Measurements from ENCODE around the gene TGM1. TPM values are rescaled to one million over a fixed set of nuclear protein-coding genes. Genes with fewer than 3 reads are reported as not detected.

Gene TGM1
- total RNA-seq, 1 donor from 2014 or later = 4.9 TPM

GRCh38 chr14:24267516-24267915, 4.5 kb upstream of the TGM1 start:
- Mint-ChIP-seq H3K4me1 (peaks cover 11% of the 10 kb centered on the region), H3K4me3 (no peak overlapping the region), H3K36me3 (no peaks in the 10 kb centered on the region), H3K9me3 (no peaks in the 10 kb centered on the region), H3K27me3 (ENCODE audit: insufficient read depth, low read depth) (peaks cover 8% of the 10 kb centered on the region), H3K27ac (peak overlapping the region; percentile 6)
- H4K20me1 ChIP-seq (ENCODE audit: low read depth) = no peaks in the 10 kb centered on the region
- no peaks in the 10 kb centered on the region for H3K9me3 ChIP-seq (ENCODE audit: low read depth)
- H3K27me3 ChIP-seq = no peaks in the 10 kb centered on the region
- no peak overlapping the region for H3K4me2 ChIP-seq
- H3F3A ChIP-seq (ENCODE audit: low read depth) = peaks cover 10% of the 10 kb centered on the region
- no peak overlapping the region for H3K9ac ChIP-seq
- H3K4me1 ChIP-seq = peaks cover 6% of the 10 kb centered on the region
- H3K27ac ChIP-seq = no peak overlapping the region
- H3K79me2 ChIP-seq (ENCODE audit: low read depth) = peaks cover 5% of the 10 kb centered on the region
- no peak for DNase-seq (ENCODE audit: low spot score)
- H3K4me3 ChIP-seq = no peak overlapping the region
- no peak overlapping the region for H2AFZ ChIP-seq (replicated peaks)
- TF ChIP-seq CTCF (IDR thresholded peaks at IDR 0.05) (no peak), EZH2 (IDR thresholded peaks at IDR 0.05) (no peak), EZH2phosphoT487 (IDR thresholded peaks at IDR 0.05) (no peak)
- H3K36me3 ChIP-seq = no peaks in the 10 kb centered on the region

- H3K27me3 ChIP-seq = no peaks in the 10 kb centered on the region
- no peak overlapping the region for H2AFZ ChIP-seq (replicated peaks)
- H3K27me3 Mint-ChIP-seq (ENCODE audit: insufficient read depth, low read depth) = peaks cover 8% of the 10 kb centered on the region
- no peak for DNase-seq (ENCODE audit: low spot score)
- peaks cover 10% of the 10 kb centered on the region for H3F3A ChIP-seq (ENCODE audit: low read depth)
- H3K27ac Mint-ChIP-seq = peak overlapping the region; percentile 72
- no peak overlapping the region for H3K27ac ChIP-seq
- TF ChIP-seq CTCF (IDR thresholded peaks at IDR 0.05) = no peak
- no peak for TF ChIP-seq EZH2 (IDR thresholded peaks at IDR 0.05)
- no peak overlapping the region for H3K4me3 ChIP-seq
- H3K9ac ChIP-seq = no peak overlapping the region
- H3K36me3 ChIP-seq = no peaks in the 10 kb centered on the region
- no peaks in the 10 kb centered on the region for H3K9me3 ChIP-seq (ENCODE audit: low read depth)
- peaks cover 4% of the 10 kb centered on the region for H3K4me1 Mint-ChIP-seq
- no peaks in the 10 kb centered on the region for H3K79me2 ChIP-seq (ENCODE audit: low read depth)
- no peaks in the 10 kb centered on the region for H3K9me3 Mint-ChIP-seq
- no peaks in the 10 kb centered on the region for H3K4me1 ChIP-seq
- no peak overlapping the region for H3K4me2 ChIP-seq
- H3K36me3 Mint-ChIP-seq = no peaks in the 10 kb centered on the region
- H3K4me3 Mint-ChIP-seq = no peak overlapping the region
- no peaks in the 10 kb centered on the region for H4K20me1 ChIP-seq (ENCODE audit: low read depth)
Measured at GRCh38 chr14:24266344-24267244, 3.6 kb upstream of the TGM1 start.

GRCh38 chr14:24264298-24264697, 1.3 kb upstream of the TGM1 start:
- Histone ChIP-seq H3K79me2 (ENCODE audit: low read depth) (no peaks in the 10 kb centered on the region), H3K27me3 (no peaks in the 10 kb centered on the region), H3K27ac (no peak overlapping the region), H3K9me3 (ENCODE audit: low read depth) (no peaks in the 10 kb centered on the region), H3F3A (ENCODE audit: low read depth) (no peaks in the 10 kb centered on the region), H2AFZ (replicated peaks) (no peak overlapping the region), H3K36me3 (no peaks in the 10 kb centered on the region), H3K4me3 (no peak overlapping the region), H3K4me1 (no peaks in the 10 kb centered on the region), H3K4me2 (no peak overlapping the region), H4K20me1 (ENCODE audit: low read depth) (no peaks in the 10 kb centered on the region), H3K9ac (peak overlapping the region; percentile 32)
- DNase-seq (ENCODE audit: low spot score) = no peak
- no peaks in the 10 kb centered on the region for H3K9me3 Mint-ChIP-seq
- H3K4me3 Mint-ChIP-seq = no peak overlapping the region
- H3K27ac Mint-ChIP-seq = peak overlapping the region; percentile 79
- TF ChIP-seq CTCF (IDR thresholded peaks at IDR 0.05) = no peak
- no peak for TF ChIP-seq EZH2 (IDR thresholded peaks at IDR 0.05)
- no peak for TF ChIP-seq EZH2phosphoT487 (IDR thresholded peaks at IDR 0.05)
- no peaks in the 10 kb centered on the region for H3K36me3 Mint-ChIP-seq
- peaks cover 5% of the 10 kb centered on the region for H3K27me3 Mint-ChIP-seq (ENCODE audit: insufficient read depth, low read depth)
- H3K4me1 Mint-ChIP-seq = no peaks in the 10 kb centered on the region

Data from neural progenitor cell (in vitro differentiated cells).